HUES48 (cell line): ENCODE results near the gene COL6A1.

ENCODE experiments used
- H3K27ac ChIP-seq: one replicate; pipeline ENCODE4 v1.7.0; 2013; ENCODE audit warnings: low read depth, low read length, inconsistent platforms
- H3K27me3 ChIP-seq: 2 replicates; pipeline ENCODE4 v1.6.1; 2013; ENCODE audit warnings: mild to moderate bottlenecking, low read length; ENCODE audit not compliant: control insufficient read depth, insufficient read depth
- H3K36me3 ChIP-seq: 2 replicates; pipeline ENCODE4 v1.6.1; 2013; ENCODE audit warnings: low read length; ENCODE audit not compliant: control insufficient read depth, insufficient read depth
- H3K4me1 ChIP-seq: 2 replicates; pipeline ENCODE4 v1.6.1; 2013; ENCODE audit warnings: mild to moderate bottlenecking, low read length; ENCODE audit not compliant: control insufficient read depth, insufficient read depth
- H3K4me3 ChIP-seq: 2 replicates; pipeline ENCODE4 v1.5.1; 2013; ENCODE audit warnings: mild to moderate bottlenecking, low read depth, low read length
- H3K9ac ChIP-seq: 2 replicates; pipeline ENCODE4 v1.6.1; 2013; ENCODE audit warnings: mild to moderate bottlenecking, low read depth, low read length, moderate library complexity
- H3K9me3 ChIP-seq: 2 replicates; pipeline ENCODE4 v1.6.1; 2013; ENCODE audit warnings: low read length; ENCODE audit not compliant: control insufficient read depth, insufficient read depth

COL6A1 gene

GRCh38 chr21:45981151-45982091 is at the start of gene COL6A1:
Gene COL6A1, plus strand, starts transcription at chr21:45981770. Its CDS starts 81 bp downstream, at chr21:45981851.
- peaks cover 9% of the 10 kb centered on the region for H3K4me1 ChIP-seq
- peaks cover 10% of the 10 kb centered on the region for H3K27me3 ChIP-seq
- peak within 1 kb of the TSS; percentile 54 for H3K9ac ChIP-seq
- H3K36me3 ChIP-seq: peaks cover 25% of the 10 kb centered on the region
- no peaks in the 10 kb centered on the region for H3K9me3 ChIP-seq
- H3K4me3 ChIP-seq: peak within 1 kb of the TSS; percentile 83
- H3K27ac ChIP-seq: peak within 1 kb of the TSS; percentile 85

GRCh38 chr21:45932922-45933502 is 48.6 kb upstream of the COL6A1 start:
- Histone ChIP-seq H3K9me3 (peaks cover 29% of the 10 kb centered on the region), H3K27me3 (no peaks in the 10 kb centered on the region)

GRCh38 chr21:45934085-45934484 is 47.5 kb upstream of the COL6A1 start:
- no peak overlapping the region for H3K4me3 ChIP-seq
- no peak overlapping the region for H3K27ac ChIP-seq
- H3K36me3 ChIP-seq: no peaks in the 10 kb centered on the region
- H3K27me3 ChIP-seq: no peaks in the 10 kb centered on the region
- peaks cover 29% of the 10 kb centered on the region for H3K9me3 ChIP-seq
- no peak overlapping the region for H3K9ac ChIP-seq
- no peaks in the 10 kb centered on the region for H3K4me1 ChIP-seq

More at GRCh38 chr21:45932922-45933502, 48.6 kb upstream of the COL6A1 start:
- no peak overlapping the region for H3K4me3 ChIP-seq
- no peaks in the 10 kb centered on the region for H3K4me1 ChIP-seq
- H3K9ac ChIP-seq: no peak overlapping the region
- no peak overlapping the region for H3K27ac ChIP-seq
- no peaks in the 10 kb centered on the region for H3K36me3 ChIP-seq

- Histone ChIP-seq H3K4me1 (no peaks in the 10 kb centered on the region), H3K4me3 (no peak overlapping the region), H3K36me3 (no peaks in the 10 kb centered on the region), H3K9ac (no peak overlapping the region), H3K27me3 (no peaks in the 10 kb centered on the region), H3K27ac (no peak overlapping the region), H3K9me3 (peaks cover 29% of the 10 kb centered on the region)
Observed at GRCh38 chr21:45934554-45934953, 47.0 kb upstream of the COL6A1 start.

GRCh38 chr21:45935628-45936027 is 45.9 kb upstream of the COL6A1 start:
- Histone ChIP-seq H3K36me3 (no peaks in the 10 kb centered on the region), H3K27me3 (no peaks in the 10 kb centered on the region), H3K4me1 (no peaks in the 10 kb centered on the region), H3K9ac (no peak overlapping the region), H3K4me3 (no peak overlapping the region), H3K27ac (no peak overlapping the region), H3K9me3 (peaks cover 29% of the 10 kb centered on the region)

- no peak overlapping the region for H3K9ac ChIP-seq
- H3K4me1 ChIP-seq: no peaks in the 10 kb centered on the region
- H3K27me3 ChIP-seq: no peaks in the 10 kb centered on the region
- H3K4me3 ChIP-seq: no peak overlapping the region
- no peaks in the 10 kb centered on the region for H3K36me3 ChIP-seq
- H3K9me3 ChIP-seq: peaks cover 29% of the 10 kb centered on the region
- no peak overlapping the region for H3K27ac ChIP-seq
Observed at GRCh38 chr21:45937721-45938452, 43.7 kb upstream of the COL6A1 start.

- Histone ChIP-seq H3K27me3 (no peaks in the 10 kb centered on the region), H3K9ac (no peak overlapping the region), H3K9me3 (peaks cover 29% of the 10 kb centered on the region), H3K36me3 (no peaks in the 10 kb centered on the region), H3K4me3 (no peak overlapping the region), H3K4me1 (no peaks in the 10 kb centered on the region), H3K27ac (no peak overlapping the region)
Observed at GRCh38 chr21:45938453-45938755, 43.2 kb upstream of the COL6A1 start.

- Histone ChIP-seq H3K9me3 (peaks cover 29% of the 10 kb centered on the region), H3K9ac (no peak overlapping the region), H3K4me1 (no peaks in the 10 kb centered on the region), H3K36me3 (no peaks in the 10 kb centered on the region), H3K4me3 (no peak overlapping the region), H3K27me3 (no peaks in the 10 kb centered on the region), H3K27ac (no peak overlapping the region)
Observed at GRCh38 chr21:45938811-45939520, 42.6 kb upstream of the COL6A1 start.

- H3K36me3 ChIP-seq: no peaks in the 10 kb centered on the region
- no peak overlapping the region for H3K4me3 ChIP-seq
- no peak overlapping the region for H3K9ac ChIP-seq
- no peaks in the 10 kb centered on the region for H3K27me3 ChIP-seq
- H3K27ac ChIP-seq: no peak overlapping the region
- no peaks in the 10 kb centered on the region for H3K4me1 ChIP-seq
- peaks cover 26% of the 10 kb centered on the region for H3K9me3 ChIP-seq
Observed at GRCh38 chr21:45939521-45940045, 42.0 kb upstream of the COL6A1 start.

- Histone ChIP-seq H3K9me3 (peaks cover 21% of the 10 kb centered on the region), H3K27me3 (no peaks in the 10 kb centered on the region), H3K36me3 (no peaks in the 10 kb centered on the region)
Observed at GRCh38 chr21:45940091-45940490, 41.5 kb upstream of the COL6A1 start.

More at GRCh38 chr21:45940091-45940490, 41.5 kb upstream of the COL6A1 start:
- Histone ChIP-seq H3K27ac (no peak overlapping the region), H3K4me1 (no peaks in the 10 kb centered on the region), H3K4me3 (no peak overlapping the region), H3K9ac (no peak overlapping the region)
